ENCODE measurements around the gene NTM. TPM values are rescaled to one million over a fixed set of nuclear protein-coding genes. Genes with fewer than 3 reads are reported as not detected.

NTM gene
- total and polyA plus RNA-seq, 2 donors (not counting 3 experiments of a cell fraction or from before 2014, with no cell fraction given): 1.00 to 1.1 TPM

- Histone ChIP-seq H3K9me3 (replicated peaks; ENCODE audit: control insufficient read depth, insufficient read depth, low read length) (no peaks in the 10 kb centered on the region), H3K27ac (ENCODE audit: insufficient read depth, low read depth, low read length) (no peak overlapping the region), H4K20me1 (replicated peaks; ENCODE audit: control insufficient read depth, extremely low read depth, insufficient read depth, low read length) (no peaks in the 10 kb centered on the region), H2AFZ (ENCODE audit: low read depth, low read length) (no peak overlapping the region), H3K9ac (replicated peaks; ENCODE audit: extremely low read depth, insufficient read depth, low read length) (no peak overlapping the region), H3K4me1 (ENCODE audit: control insufficient read depth, extremely low read depth, insufficient read depth, low read length) (no peaks in the 10 kb centered on the region), H3K9me1 (replicated peaks; ENCODE audit: control insufficient read depth, extremely low read depth, insufficient read depth, low read length) (no peaks in the 10 kb centered on the region), H3K27me3 (ENCODE audit: control insufficient read depth in 2 of 2, insufficient read depth in 2 of 2, low read length in 2 of 2) (no peaks in the 10 kb centered on the region), H3K79me2 (ENCODE audit: control insufficient read depth, insufficient read depth, low read length) (no peaks in the 10 kb centered on the region), H3K4me3 (replicated peaks in 1 of 3; ENCODE audit: insufficient read depth in 1 of 3, low read depth in 1 of 3, low read length in 3 of 3) (no peak overlapping the region), H3K36me3 (ENCODE audit: control insufficient read depth in 2 of 2, extremely low read depth in 1 of 2, insufficient read depth in 2 of 2, low read length in 2 of 2) (no peaks in the 10 kb centered on the region), H3K4me2 (ENCODE audit: insufficient read depth, low read length) (no peak overlapping the region)
- intact Hi-C loops (cut with micrococcal nuclease) (no loop called here), dilution Hi-C loops (cut with MboI; ENCODE audit: extremely low pct_ligation_motif_present, low sequenced_read_pairs) (no loop called here)
- ChIA-PET POLR2A (no interaction called here), CTCF (no interaction called here)
- BruUV-seq (replicated peaks): no TSS peak
- DNase-seq (ENCODE audit: low read depth, low spot score): no peak
- TF ChIP-seq, protein P1, sequence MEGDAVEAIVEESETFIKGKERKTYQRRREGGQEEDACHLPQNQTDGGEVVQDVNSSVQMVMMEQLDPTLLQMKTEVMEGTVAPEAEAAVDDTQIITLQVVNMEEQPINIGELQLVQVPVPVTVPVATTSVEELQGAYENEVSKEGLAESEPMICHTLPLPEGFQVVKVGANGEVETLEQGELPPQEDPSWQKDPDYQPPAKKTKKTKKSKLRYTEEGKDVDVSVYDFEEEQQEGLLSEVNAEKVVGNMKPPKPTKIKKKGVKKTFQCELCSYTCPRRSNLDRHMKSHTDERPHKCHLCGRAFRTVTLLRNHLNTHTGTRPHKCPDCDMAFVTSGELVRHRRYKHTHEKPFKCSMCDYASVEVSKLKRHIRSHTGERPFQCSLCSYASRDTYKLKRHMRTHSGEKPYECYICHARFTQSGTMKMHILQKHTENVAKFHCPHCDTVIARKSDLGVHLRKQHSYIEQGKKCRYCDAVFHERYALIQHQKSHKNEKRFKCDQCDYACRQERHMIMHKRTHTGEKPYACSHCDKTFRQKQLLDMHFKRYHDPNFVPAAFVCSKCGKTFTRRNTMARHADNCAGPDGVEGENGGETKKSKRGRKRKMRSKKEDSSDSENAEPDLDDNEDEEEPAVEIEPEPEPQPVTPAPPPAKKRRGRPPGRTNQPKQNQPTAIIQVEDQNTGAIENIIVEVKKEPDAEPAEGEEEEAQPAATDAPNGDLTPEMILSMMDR (IDR thresholded peaks at IDR 0.05; ENCODE audit: extremely low read depth in 1 of 2, insufficient read depth in 1 of 2, low read depth in 1 of 2, low read length in 2 of 2): no peak
- no peak for TF ChIP-seq FOS (IDR thresholded peaks at IDR 0.05; ENCODE audit: borderline replicate concordance, insufficient read depth, low read length)
- no peak for TF ChIP-seq POLR2AphosphoS5 (IDR thresholded peaks at IDR 0.05; ENCODE audit: insufficient read depth, low read depth, low read length)
- no peak for TF ChIP-seq MYC (IDR thresholded peaks at IDR 0.05; ENCODE audit: low read depth, low read length)
- TF ChIP-seq, protein P2, sequence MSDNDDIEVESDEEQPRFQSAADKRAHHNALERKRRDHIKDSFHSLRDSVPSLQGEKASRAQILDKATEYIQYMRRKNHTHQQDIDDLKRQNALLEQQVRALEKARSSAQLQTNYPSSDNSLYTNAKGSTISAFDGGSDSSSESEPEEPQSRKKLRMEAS (IDR thresholded peaks at IDR 0.05; ENCODE audit: insufficient read depth, insufficient read length): no peak
- TF ChIP-seq GATA2 (IDR thresholded peaks at IDR 0.05; ENCODE audit: insufficient read depth, insufficient read length, low read depth, low read length): no peak
- TF ChIP-seq POLR2A (IDR thresholded peaks at IDR 0.05; ENCODE audit: low read depth, low read length): no peak
- TF ChIP-seq JUN (IDR thresholded peaks at IDR 0.05; ENCODE audit: borderline replicate concordance, insufficient read depth, insufficient read length, low read depth): no peak
- FAIRE-seq: no peak
Observed at GRCh38 chr11:131483453-131483852, 113.0 kb downstream of the NTM start.

Data from endothelial cell of umbilical vein (primary cell).